Endothelial cell (in vitro differentiated cells): ENCODE results near the gene F13A1. TPM values are rescaled to one million over a fixed set of nuclear protein-coding genes. Genes with fewer than 3 reads are reported as not detected.

Experiments used
- DNase-seq: peaks from one replicate; pipeline ENCODE4 v3.0.0; 2021; ENCODE audit warnings: low spot score
- H3K27ac Mint-ChIP-seq: one replicate; pipeline ENCODE4 v1.8.0; 2021; ENCODE audit warnings: mixed read lengths, inconsistent platforms; ENCODE audit not compliant: unreplicated experiment
- H3K27me3 Mint-ChIP-seq: one replicate; pipeline ENCODE4 v1.8.0; 2021; ENCODE audit warnings: mild to moderate bottlenecking, moderate library complexity, mixed read lengths, inconsistent platforms; ENCODE audit not compliant: unreplicated experiment
- H3K36me3 Mint-ChIP-seq: one replicate; pipeline ENCODE4 v1.8.0; 2021; ENCODE audit warnings: mild to moderate bottlenecking, low read depth, mixed read lengths, inconsistent platforms; ENCODE audit not compliant: unreplicated experiment
- H3K4me1 Mint-ChIP-seq: one replicate; pipeline ENCODE4 v1.8.0; 2021; ENCODE audit warnings: mild to moderate bottlenecking, mixed read lengths, inconsistent platforms; ENCODE audit not compliant: unreplicated experiment
- H3K4me3 Mint-ChIP-seq: one replicate; pipeline ENCODE4 v1.8.0; 2021; ENCODE audit warnings: mild to moderate bottlenecking, mixed read lengths, inconsistent platforms; ENCODE audit not compliant: unreplicated experiment
- H3K9me3 Mint-ChIP-seq: one replicate; pipeline ENCODE4 v1.8.0; 2021; ENCODE audit warnings: mixed read lengths, inconsistent platforms; ENCODE audit not compliant: unreplicated experiment
- total RNA-seq: library from RNA; stranded (reverse); fragmentation: NEBNext Ultra II Directional; extraction: Animal tissue kit (Norgen Biotek cat#: 25700); gene quantifications from one replicate; pipeline ENCODE4 v1.2.1, GENCODE V29; 2021; ENCODE audit not compliant: unreplicated experiment
- TF ChIP-seq, protein P1 (sequence below): fragments of 200-600 bp; sonication (generic); IDR thresholded peaks from one replicate; pipeline ENCODE4 v1.5.0; 2021; ENCODE audit warnings: antibody characterized with exemption; ENCODE audit not compliant: unreplicated experiment

The F13A1 gene
- total RNA-seq, 1 donor from 2014 or later = not detected

DNA sequence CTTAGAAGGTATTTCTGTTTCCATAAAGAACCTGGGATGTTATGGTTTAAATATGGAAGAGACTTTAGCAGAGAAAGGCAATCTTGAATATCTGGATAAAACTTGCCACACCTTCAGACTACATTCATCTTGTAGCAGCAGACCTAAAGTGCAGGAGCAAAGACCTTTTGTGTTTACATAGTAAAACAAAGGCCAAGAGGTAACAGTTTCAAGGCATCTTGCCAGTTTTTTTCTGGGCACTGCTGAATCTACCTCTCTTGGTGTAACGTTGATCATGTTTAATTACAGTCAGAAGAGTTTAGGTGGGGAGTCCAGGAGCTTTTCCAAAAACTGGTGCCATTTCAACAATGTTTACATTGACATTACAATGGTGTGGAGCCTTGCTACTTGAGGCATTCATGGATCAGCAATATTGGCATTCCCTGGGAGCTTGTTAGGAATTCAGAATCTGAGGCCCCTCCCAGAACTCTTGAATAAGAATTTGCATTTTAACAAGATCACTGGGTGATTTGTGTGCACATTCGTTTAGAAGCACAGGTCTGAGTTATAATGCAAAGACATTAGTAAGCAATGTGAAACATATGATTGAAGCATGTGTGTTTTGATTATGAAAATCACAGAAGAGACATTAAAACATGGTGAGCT, 94.5 kb downstream of the F13A1 start:
- TF ChIP-seq, protein P1, sequence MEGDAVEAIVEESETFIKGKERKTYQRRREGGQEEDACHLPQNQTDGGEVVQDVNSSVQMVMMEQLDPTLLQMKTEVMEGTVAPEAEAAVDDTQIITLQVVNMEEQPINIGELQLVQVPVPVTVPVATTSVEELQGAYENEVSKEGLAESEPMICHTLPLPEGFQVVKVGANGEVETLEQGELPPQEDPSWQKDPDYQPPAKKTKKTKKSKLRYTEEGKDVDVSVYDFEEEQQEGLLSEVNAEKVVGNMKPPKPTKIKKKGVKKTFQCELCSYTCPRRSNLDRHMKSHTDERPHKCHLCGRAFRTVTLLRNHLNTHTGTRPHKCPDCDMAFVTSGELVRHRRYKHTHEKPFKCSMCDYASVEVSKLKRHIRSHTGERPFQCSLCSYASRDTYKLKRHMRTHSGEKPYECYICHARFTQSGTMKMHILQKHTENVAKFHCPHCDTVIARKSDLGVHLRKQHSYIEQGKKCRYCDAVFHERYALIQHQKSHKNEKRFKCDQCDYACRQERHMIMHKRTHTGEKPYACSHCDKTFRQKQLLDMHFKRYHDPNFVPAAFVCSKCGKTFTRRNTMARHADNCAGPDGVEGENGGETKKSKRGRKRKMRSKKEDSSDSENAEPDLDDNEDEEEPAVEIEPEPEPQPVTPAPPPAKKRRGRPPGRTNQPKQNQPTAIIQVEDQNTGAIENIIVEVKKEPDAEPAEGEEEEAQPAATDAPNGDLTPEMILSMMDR = no peak

DNA sequence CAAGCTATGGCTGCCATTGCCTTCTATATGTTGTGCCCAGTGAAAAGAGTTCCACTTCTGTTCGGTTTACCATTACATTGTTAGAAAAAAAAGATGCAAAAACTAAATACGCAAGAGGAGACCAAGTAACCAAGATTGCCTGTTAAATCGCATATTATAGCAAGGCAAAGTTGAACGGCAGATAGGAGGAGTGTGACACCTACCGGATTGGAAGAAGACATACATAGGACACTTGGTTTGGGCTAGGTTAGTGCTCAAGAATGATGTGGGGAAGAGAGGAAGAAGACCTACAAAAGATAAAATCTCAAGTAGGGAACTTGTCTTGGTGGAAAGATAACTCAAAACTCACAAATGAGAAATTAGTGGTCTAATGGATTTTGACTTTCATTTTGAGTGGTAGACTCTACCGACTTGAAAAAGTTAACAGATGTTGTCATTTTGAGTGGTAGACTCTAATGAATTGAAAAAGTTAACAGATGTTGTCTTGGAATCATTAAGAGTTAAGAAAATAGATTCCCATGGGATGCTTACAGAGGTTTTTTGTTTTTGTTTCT, 95.5 kb downstream of the F13A1 start:
- Mint-ChIP-seq H3K27ac (no peak overlapping the region), H3K27me3 (no peaks in the 10 kb centered on the region), H3K4me3 (no peak overlapping the region), H3K4me1 (no peaks in the 10 kb centered on the region), H3K36me3 (no peaks in the 10 kb centered on the region), H3K9me3 (no peaks in the 10 kb centered on the region)
- TF ChIP-seq, protein P1 = no peak
- no peak for DNase-seq

More for the DNA sequence above, 94.5 kb downstream of the F13A1 start:
- Mint-ChIP-seq H3K9me3 (no peaks in the 10 kb centered on the region), H3K4me3 (no peak overlapping the region), H3K36me3 (no peaks in the 10 kb centered on the region), H3K27ac (no peak overlapping the region), H3K4me1 (no peaks in the 10 kb centered on the region), H3K27me3 (no peaks in the 10 kb centered on the region)
- no peak for DNase-seq

DNA sequence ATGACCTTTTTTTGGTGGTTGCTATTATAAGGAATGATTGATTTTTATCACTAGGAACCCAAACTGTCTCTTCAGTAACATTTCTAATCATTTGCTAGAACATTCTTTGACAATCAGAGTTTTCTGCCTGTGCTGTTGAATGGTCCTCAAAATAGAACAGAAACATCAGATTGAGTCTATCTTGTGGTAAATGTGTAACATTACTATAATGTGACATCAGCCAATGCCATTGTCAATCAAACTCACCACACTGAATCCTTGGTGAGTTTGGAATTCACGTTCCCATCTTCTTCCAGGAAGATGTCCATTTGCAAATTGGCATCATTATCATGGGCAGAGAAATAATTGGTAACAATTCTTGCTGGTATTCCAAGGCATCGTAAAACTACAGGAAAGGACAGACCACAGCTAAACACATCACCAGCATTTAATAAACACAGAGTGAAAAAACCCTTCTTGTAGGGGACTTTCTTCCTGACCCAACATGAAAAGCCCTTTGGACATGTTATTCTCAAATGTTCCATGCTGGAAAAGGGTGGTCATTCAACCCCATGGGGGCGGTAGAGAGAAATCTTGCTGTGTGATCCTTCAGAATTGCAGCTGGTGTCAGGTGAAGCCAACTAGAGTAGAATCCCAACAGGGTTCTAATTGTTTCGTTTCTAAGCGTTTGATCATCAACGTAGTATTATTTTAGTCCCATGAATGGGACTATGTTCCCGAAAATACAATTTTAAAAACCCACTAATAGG, 98.5 kb downstream of the F13A1 start:
- Mint-ChIP-seq H3K4me1 (no peaks in the 10 kb centered on the region), H3K27me3 (peaks cover 4% of the 10 kb centered on the region), H3K4me3 (no peak overlapping the region), H3K9me3 (no peaks in the 10 kb centered on the region), H3K27ac (no peak overlapping the region), H3K36me3 (no peaks in the 10 kb centered on the region)
- TF ChIP-seq, protein P1 = peak; percentile 75
- peak; percentile 70 for DNase-seq

DNA sequence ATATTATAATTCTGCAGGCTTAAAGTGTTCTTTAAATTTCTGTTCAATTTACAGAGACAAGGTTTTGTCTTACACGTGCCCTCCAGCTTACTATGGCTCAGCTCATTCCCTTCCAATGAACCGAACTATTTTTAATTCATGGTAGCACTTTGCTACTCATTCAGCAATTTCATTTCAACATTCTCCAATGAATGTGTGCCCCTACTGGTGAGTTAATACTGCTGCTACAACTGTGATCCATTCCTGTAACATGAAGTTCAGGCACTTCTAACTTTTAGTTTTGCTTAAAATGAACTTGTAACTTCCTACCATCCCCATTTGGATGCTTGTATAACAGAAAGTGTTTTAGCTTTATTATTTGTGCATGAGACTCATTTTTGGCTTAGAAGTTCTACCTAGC, 99.7 kb downstream of the F13A1 start:
- Mint-ChIP-seq H3K4me1 (no peaks in the 10 kb centered on the region), H3K9me3 (no peaks in the 10 kb centered on the region), H3K36me3 (no peaks in the 10 kb centered on the region), H3K27me3 (peaks cover 4% of the 10 kb centered on the region), H3K4me3 (no peak overlapping the region), H3K27ac (no peak overlapping the region)
- TF ChIP-seq, protein P1 = no peak
- no peak for DNase-seq

DNA sequence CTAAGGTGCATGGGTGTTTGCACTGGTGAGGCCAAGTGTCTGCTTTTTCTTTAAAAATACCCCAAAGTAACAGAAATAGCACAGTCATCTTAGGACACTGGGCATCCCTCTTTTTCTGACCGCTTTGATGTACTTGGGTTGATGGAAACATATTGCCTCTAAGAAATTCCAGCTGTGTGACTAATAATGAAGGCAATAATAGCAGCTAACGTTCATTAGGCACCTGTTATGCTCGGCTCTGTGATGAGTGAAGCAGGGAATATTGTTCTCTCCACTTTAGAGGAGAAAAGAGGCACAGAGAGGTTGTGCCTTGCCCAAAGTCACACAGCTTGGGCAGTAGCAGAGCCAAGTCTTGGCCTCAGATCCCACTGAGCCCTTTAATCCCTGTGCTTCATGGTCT, 100.7 kb downstream of the F13A1 start:
- TF ChIP-seq, protein P1 = no peak

More for the DNA sequence above, 100.7 kb downstream of the F13A1 start:
- no peak overlapping the region for H3K27ac Mint-ChIP-seq
- H3K27me3 Mint-ChIP-seq = peaks cover 4% of the 10 kb centered on the region
- no peaks in the 10 kb centered on the region for H3K36me3 Mint-ChIP-seq
- H3K4me3 Mint-ChIP-seq = no peak overlapping the region
- no peaks in the 10 kb centered on the region for H3K9me3 Mint-ChIP-seq
- no peaks in the 10 kb centered on the region for H3K4me1 Mint-ChIP-seq
- DNase-seq = no peak
